NCI-H526 treated with DMSO at 0.1 percent for 48 hours (cell line): Measurements from ENCODE around the gene NGDN.
"Not testable (repeated sequence)": the region's sequence is repeated elsewhere in the genome, so short reads cannot be mapped to it uniquely, and the experiment has no call there.

Experiments
- DNase-seq: peaks from one replicate; lab custom pipeline; 2025; lab: John Stamatoyannopoulos, UW

NGDN gene, protein sequence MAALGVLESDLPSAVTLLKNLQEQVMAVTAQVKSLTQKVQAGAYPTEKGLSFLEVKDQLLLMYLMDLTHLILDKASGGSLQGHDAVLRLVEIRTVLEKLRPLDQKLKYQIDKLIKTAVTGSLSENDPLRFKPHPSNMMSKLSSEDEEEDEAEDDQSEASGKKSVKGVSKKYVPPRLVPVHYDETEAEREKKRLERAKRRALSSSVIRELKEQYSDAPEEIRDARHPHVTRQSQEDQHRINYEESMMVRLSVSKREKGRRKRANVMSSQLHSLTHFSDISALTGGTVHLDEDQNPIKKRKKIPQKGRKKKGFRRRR

DNA sequence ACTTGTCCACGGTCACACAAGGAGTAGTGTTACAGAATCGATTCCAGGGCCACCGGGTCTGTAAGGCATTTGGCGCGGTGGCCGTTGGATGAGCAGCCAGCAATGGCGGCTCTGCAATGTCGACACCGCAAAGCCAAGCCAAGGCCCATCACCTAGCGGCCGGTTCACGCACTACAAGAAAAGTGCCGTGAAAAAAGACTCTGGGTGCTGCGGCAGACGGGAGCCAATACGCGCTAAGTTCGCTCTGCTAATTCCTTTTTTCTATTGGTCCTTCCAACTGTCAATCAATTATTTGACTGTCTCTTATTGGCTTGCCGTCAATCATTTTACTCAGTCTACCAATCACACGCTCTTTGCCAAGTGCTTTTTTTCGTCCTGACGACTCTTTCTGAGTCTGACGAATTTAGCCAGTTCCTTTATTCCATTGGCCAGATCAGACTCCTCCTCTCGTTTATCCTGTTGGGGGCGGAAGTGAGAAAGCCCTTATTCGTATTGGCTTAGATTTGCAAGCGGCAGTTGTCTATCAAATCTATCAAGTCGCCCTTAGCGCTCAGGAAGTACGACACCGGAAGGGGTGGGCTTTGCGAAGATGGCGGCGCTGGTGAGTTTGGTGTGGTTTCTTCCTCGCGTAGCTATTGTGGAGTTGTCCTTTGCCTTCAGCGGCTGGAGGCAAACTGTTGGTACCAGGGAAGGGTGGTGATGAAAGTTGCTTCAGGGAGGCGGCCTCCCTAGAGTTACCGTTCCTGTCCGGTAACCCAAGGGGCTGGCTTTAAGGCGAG, at the start of gene NGDN:
NGDN (plus strand) TSS at position 577 of the 779 bp plus-strand sequence; CDS start at position 590, 13 bp downstream.
- DNase-seq = peak; percentile 99

GRCh38 chr14:23421594-23421993, 47.9 kb upstream of the NGDN start:
- no peak for DNase-seq

GRCh38 chr14:23423657-23424056, 45.8 kb upstream of the NGDN start:
- DNase-seq = no peak

GRCh38 chr14:23425169-23425568, 44.3 kb upstream of the NGDN start:
- no peak for DNase-seq

- not testable (repeated sequence) for DNase-seq
Observed at GRCh38 chr14:23425798-23426197, 43.7 kb upstream of the NGDN start.

DNA sequence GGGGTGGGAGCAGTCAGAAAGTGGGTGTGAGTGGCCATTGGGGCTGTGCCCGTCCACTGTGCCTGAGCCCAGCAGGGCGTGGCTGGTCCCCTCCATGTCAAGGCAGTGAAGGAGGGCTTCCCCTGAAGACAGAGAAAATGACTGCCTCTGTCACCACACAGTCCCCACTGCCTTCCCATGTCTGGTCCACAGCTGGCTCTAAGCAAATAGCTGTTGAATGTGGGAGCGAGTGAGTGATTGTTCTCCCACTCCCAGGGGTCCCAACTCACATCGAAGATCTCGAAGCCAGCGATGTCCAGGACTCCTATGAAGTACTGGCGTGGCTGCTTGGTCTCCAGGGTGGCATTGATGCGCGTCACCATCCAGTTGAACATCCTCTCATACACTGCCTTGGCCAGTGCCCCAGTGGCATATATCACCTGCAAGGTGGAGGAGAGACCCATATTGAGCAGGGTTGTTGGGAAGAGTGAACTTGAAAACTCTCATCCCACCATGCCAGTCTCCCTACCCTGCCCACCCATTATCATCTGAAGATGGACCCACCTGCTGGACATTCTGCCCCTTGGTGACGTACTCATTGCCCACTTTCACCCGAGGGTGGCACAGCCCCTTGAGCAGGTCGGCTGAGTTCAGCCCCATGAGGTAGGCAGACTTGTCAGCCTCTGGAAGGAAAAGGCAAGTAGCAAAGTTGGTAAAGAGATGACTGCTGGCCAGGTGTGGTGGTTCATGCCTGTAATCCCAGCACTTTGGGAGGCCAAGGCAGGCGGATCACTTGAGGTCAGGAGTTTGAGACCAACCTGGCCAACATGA, 40.6 kb upstream of the NGDN start:
- DNase-seq = no peak

DNA sequence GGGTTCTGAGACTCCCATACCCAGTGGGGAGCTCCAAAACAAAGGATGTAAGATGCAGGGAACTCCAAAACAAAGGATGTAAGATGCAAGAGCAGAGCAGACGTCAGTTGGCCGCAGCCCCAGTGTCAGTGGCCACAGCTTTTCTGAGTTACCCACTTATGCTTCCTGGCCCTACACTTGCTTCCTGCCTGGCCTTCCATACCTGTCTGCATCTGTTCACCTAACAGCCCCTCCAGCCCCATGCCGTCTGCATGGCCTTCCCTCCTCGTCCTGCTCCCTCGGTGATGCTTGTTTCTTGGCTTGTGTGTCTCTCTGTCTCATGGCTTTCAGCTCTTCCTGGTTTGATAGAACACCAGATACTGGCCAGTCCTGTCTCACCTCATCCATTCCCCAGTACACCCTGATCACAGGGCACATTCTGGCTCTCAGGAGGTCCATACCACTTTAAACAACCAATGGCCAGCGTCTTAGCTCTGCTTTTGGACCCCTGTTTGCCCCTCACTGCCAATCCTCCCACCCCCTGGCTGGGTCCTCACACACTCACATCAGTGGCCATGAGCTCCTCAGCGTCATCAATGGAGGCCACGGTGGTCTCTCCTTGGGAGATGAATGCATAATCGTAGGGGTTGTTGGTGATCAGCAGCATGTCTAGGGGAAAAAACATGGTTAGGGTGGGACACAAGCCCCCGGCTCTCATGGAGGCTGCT, 39.3 kb upstream of the NGDN start:
- DNase-seq = no peak

DNA sequence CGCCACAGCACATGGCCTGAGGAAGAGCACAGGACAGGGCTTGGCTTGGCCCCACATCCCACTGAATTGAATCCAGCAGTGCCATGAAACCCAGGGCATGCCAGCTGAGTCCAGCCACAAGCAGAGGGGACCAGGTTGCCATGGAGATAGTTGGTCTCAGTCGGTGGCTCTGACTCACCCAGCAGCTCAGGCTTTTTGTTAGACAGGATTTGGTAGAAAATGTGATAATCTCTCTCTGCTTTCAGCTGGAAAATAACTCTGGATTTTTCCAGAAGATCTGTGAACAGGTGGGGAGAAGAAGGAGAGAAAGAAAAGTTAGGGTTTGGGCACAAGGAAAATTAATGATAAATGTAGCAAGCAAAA, 38.8 kb upstream of the NGDN start:
- DNase-seq = no peak

GRCh38 chr14:23431486-23431885, 38.0 kb upstream of the NGDN start:
- no peak for DNase-seq

GRCh38 chr14:23432102-23432925, 37.2 kb upstream of the NGDN start:
- no peak for DNase-seq

- DNase-seq = no peak
Observed at GRCh38 chr14:23432946-23433345, 36.6 kb upstream of the NGDN start.

DNA sequence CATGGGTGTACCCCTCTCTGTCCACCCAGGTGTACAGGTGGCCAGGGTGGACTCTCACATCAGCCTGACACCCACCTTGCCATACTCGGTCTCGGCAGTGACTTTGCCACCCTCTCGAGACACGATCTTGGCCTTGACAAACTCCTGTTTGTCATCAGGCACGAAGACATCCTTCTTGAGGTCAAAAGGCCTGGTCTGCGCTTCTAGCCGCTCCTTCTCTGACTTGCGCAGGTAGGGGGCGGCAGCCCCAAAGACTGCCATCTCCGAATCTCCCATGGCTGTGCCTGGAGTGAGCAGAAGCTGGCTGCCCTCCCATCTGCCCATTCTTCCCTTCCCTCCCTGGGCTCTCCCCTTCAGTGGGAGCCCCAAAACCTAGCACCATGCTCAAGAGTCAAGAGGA, 36.0 kb upstream of the NGDN start:
- no peak for DNase-seq

- no peak for DNase-seq
Observed at GRCh38 chr14:23434488-23435222, 34.8 kb upstream of the NGDN start.

- DNase-seq = no peak
Observed at GRCh38 chr14:23435543-23436326, 33.8 kb upstream of the NGDN start, which contains the start of gene MYH7. MYH7 (minus strand) TSS chr14:23435660; CDS start chr14:23433732, 1,928 bp downstream.

- DNase-seq = peak; percentile 13
Observed at GRCh38 chr14:23436327-23437132, 33.0 kb upstream of the NGDN start.

DNA sequence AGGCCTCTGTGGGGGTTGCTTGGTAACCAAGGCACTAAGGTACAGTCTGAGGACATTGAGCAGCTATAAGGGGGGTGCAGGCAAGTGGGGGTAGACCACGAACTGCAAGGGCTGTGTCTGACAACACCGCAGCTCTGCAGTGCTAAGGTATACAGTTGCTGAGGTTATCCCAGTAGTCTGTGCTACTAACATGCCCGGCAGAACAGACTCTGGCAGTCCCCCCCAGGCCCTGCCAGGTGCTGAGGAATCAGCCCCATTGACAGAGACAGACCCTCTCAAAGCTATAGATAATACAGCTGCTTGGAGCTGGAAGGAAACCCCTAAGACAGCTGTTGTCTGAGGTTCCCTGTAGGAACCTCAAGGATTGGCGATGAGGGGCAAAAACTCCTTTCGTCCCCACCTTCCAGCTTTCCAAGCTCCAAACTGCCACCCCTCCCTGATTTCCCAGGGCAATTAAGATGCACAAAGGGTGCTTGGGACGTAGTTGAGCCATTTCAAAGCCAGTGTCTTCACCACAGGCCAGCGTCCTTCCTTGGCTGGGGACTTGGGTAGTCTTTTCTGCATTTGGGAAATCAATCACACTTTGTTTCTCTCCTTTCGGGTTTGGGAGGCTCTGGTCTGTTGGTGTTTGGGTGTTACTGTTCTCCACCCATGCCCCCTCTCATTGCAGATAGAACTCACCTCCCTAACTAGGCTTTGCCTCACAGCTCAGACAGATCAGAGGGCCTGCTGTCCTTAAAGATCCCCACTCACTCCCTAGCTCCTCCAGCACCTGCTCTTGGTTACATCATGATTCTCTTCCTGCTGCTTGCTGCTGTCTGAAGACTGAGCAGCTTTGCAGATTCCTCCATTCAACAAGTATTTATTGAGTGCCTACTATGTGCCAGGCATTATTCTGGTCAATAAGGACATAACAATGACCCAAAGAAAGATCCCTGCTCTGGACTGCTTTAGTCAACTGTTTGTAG, 32.1 kb upstream of the NGDN start:
- no peak for DNase-seq
